ENCODE data around the gene STRN4. TPM values are rescaled to one million over a fixed set of nuclear protein-coding genes. Genes with fewer than 3 reads are reported as not detected.

STRN4 gene
- total and polyA plus RNA-seq, 9 of the 15 experiments (the other 6 are each of a cell fraction or from before 2014, with no cell fraction given), result 0.62 to 83.7 (median 36.9) TPM

DNA sequence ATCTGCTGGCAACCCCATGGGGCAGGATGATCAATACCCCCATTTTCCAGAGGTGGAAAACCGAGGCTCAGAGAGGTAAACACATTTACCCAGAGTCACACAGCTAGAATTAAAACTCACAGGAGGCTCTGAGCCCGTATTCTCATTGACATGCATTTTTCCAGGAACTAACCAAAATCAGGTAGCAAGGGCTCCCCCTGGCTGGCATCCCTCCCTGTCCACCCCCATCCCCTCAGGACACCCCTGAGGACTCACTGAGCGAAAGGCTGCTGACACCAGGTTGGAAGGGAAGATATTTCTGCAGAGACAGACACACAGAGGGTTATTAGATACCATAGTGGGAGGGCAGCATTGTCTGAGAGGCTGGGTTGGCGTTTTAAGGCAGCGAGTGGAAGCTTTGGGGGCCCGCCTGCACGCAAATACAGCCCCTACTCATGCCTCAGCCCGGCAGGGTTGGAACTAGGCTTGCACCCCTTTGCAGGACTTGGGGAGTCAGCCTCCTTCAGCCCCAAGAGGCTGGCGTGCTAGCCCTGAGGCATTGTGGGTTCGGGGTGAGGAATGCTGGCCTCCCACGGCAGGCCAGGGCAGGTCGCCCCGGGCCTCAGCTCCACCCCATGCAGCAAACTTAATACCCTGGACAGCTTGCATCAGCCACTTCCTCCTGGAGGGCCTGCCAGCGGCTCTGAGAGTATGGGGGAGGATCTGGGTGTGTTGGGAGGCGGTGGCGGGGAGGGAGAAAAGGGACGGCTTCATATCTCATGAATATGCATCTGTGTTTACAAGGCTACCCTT is 38.2 kb upstream of the STRN4 start (continued):
- TF ChIP-seq L3MBTL2 (IDR thresholded peaks at IDR 0.05), result peak; percentile 48; the same call in 1 of the 2 replicates
- peak; percentile 71 for TF ChIP-seq PRPF4 (IDR thresholded peaks at IDR 0.05; ENCODE audit: insufficient read depth, low read depth, low read length, poor library complexity, severe bottlenecking)
- TF ChIP-seq, protein P1, sequence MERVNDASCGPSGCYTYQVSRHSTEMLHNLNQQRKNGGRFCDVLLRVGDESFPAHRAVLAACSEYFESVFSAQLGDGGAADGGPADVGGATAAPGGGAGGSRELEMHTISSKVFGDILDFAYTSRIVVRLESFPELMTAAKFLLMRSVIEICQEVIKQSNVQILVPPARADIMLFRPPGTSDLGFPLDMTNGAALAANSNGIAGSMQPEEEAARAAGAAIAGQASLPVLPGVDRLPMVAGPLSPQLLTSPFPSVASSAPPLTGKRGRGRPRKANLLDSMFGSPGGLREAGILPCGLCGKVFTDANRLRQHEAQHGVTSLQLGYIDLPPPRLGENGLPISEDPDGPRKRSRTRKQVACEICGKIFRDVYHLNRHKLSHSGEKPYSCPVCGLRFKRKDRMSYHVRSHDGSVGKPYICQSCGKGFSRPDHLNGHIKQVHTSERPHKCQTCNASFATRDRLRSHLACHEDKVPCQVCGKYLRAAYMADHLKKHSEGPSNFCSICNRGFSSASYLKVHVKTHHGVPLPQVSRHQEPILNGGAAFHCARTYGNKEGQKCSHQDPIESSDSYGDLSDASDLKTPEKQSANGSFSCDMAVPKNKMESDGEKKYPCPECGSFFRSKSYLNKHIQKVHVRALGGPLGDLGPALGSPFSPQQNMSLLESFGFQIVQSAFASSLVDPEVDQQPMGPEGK (CRISPR knock-in tag; IDR thresholded peaks at IDR 0.05; ENCODE audit: borderline replicate concordance), result no peak
- peak; percentile 44 to 55; a peak in 3 of 4 replicates for TF ChIP-seq NRF1 (conservative IDR thresholded peaks at IDR 0.05 in 1 of 2, IDR thresholded peaks at IDR 0.05 in 1 of 2)
- TF ChIP-seq SIN3B (IDR thresholded peaks at IDR 0.05; ENCODE audit: low read depth), result 0 out of 2 replicates have a peak, but pooled peaks have one; percentile 7
- TF ChIP-seq TBP (optimal IDR thresholded peaks at IDR 0.05; ENCODE audit: low read depth, low read length), result peak; percentile 40
- TF ChIP-seq, protein P2, sequence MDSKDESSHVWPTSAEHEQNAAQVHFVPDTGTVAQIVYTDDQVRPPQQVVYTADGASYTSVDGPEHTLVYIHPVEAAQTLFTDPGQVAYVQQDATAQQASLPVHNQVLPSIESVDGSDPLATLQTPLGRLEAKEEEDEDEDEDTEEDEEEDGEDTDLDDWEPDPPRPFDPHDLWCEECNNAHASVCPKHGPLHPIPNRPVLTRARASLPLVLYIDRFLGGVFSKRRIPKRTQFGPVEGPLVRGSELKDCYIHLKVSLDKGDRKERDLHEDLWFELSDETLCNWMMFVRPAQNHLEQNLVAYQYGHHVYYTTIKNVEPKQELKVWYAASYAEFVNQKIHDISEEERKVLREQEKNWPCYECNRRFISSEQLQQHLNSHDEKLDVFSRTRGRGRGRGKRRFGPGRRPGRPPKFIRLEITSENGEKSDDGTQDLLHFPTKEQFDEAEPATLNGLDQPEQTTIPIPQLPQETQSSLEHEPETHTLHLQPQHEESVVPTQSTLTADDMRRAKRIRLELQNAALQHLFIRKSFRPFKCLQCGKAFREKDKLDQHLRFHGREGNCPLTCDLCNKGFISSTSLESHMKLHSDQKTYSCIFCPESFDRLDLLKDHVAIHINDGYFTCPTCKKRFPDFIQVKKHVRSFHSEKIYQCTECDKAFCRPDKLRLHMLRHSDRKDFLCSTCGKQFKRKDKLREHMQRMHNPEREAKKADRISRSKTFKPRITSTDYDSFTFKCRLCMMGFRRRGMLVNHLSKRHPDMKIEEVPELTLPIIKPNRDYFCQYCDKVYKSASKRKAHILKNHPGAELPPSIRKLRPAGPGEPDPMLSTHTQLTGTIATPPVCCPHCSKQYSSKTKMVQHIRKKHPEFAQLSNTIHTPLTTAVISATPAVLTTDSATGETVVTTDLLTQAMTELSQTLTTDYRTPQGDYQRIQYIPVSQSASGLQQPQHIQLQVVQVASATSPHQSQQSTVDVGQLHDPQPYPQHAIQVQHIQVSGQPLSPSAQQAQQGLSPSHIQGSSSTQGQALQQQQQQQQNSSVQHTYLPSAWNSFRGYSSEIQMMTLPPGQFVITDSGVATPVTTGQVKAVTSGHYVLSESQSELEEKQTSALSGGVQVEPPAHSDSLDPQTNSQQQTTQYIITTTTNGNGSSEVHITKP (IDR thresholded peaks at IDR 0.05; ENCODE audit: partially characterized antibody), result peak; percentile 45
- TF ChIP-seq CEBPB (tag; IDR thresholded peaks at IDR 0.05), result peak; percentile 88
- TF ChIP-seq BRD9 (IDR thresholded peaks at IDR 0.05; ENCODE audit: low read depth, partially characterized antibody), result peak; percentile 84
- peak; percentile 59; the same call in 1 of the 2 replicates for TF ChIP-seq ZNF263 (CRISPR knock-in tag; IDR thresholded peaks at IDR 0.05; ENCODE audit: borderline replicate concordance)
- TF ChIP-seq POLR2B (IDR thresholded peaks at IDR 0.05; ENCODE audit: low read depth, partially characterized antibody), result peak; percentile 32
- no peak for TF ChIP-seq THRAP3 (IDR thresholded peaks at IDR 0.05; ENCODE audit: borderline replicate concordance)
- peak; percentile 75 for TF ChIP-seq SOX6 (IDR thresholded peaks at IDR 0.05)
- peak; percentile 81 for TF ChIP-seq RBM22 (IDR thresholded peaks at IDR 0.05; ENCODE audit: low read depth, low read length, poor library complexity, severe bottlenecking)
- peak; percentile 79 for TF ChIP-seq EGR1 (conservative IDR thresholded peaks at IDR 0.05)
- TF ChIP-seq ERF (CRISPR knock-in tag; IDR thresholded peaks at IDR 0.05), result no peak
- no peak for TF ChIP-seq GATAD2B (IDR thresholded peaks at IDR 0.05; ENCODE audit: borderline replicate concordance)
- TF ChIP-seq ZNF699 (CRISPR knock-in tag; IDR thresholded peaks at IDR 0.05; ENCODE audit: insufficient replicate concordance), result no peak
- 0 out of 2 replicates have a peak, but pooled peaks have one; percentile 61 for TF ChIP-seq NR1H2 (CRISPR knock-in tag; IDR thresholded peaks at IDR 0.05)
- peak in 1 of 2 experiments; percentile 58; a peak in 1 of 4 replicates for TF ChIP-seq KDM4B (IDR thresholded peaks at IDR 0.05; ENCODE audit: borderline replicate concordance in 2 of 2, low read depth in 1 of 2)
- TF ChIP-seq ATF1 (CRISPR knock-in tag; IDR thresholded peaks at IDR 0.05), result no peak
- peak; percentile 49 for TF ChIP-seq ATF1 (tag; IDR thresholded peaks at IDR 0.05)
